SHP77 treated with DMSO at 0.1 percent for 48 hours (cell line): ENCODE data around the gene CACNA1G.

Source experiments
- DNase-seq: peaks from one replicate; lab custom pipeline; 2025; lab: John Stamatoyannopoulos, UW

CACNA1G gene

GRCh38 chr17:50588391-50589049 is 28.0 kb downstream of the CACNA1G start:
- DNase-seq, result no peak

- no peak for DNase-seq
These were observed 28.7 kb downstream of the CACNA1G start for GRCh38 chr17:50589095-50589705.

GRCh38 chr17:50590946-50591737 is 30.6 kb downstream of the CACNA1G start:
- no peak for DNase-seq

GRCh38 chr17:50593321-50593720 is 32.8 kb downstream of the CACNA1G start:
- DNase-seq, result peak; percentile 59

- no peak for DNase-seq
These were observed 33.8 kb downstream of the CACNA1G start for GRCh38 chr17:50594128-50594823.

GRCh38 chr17:50594892-50595291 is 34.4 kb downstream of the CACNA1G start:
- DNase-seq, result no peak

GRCh38 chr17:50596191-50597037 is 35.9 kb downstream of the CACNA1G start:
- no peak for DNase-seq

- no peak for DNase-seq
These were observed 38.0 kb downstream of the CACNA1G start for GRCh38 chr17:50598487-50598886.

- no peak for DNase-seq
These were observed 39.1 kb downstream of the CACNA1G start for GRCh38 chr17:50599606-50600005.

- DNase-seq, result no peak
These were observed 41.4 kb downstream of the CACNA1G start for GRCh38 chr17:50601823-50602375.

GRCh38 chr17:50602836-50603235 is 42.3 kb downstream of the CACNA1G start:
- no peak for DNase-seq

- no peak for DNase-seq
These were observed 42.8 kb downstream of the CACNA1G start for GRCh38 chr17:50603340-50603739.

GRCh38 chr17:50604513-50604912 is 44.0 kb downstream of the CACNA1G start:
- no peak for DNase-seq

GRCh38 chr17:50605429-50605828 is 44.9 kb downstream of the CACNA1G start:
- DNase-seq, result no peak

GRCh38 chr17:50607522-50608175 is 47.1 kb downstream of the CACNA1G start:
- no peak for DNase-seq

- DNase-seq, result peak; percentile 41
These were observed 48.3 kb downstream of the CACNA1G start for GRCh38 chr17:50608700-50609379.

GRCh38 chr17:50609380-50610074 is 49.0 kb downstream of the CACNA1G start:
- peak; percentile 8 for DNase-seq

- DNase-seq, result no peak
These were observed 51.1 kb downstream of the CACNA1G start for GRCh38 chr17:50611634-50612033.

GRCh38 chr17:50612281-50612680 is 51.8 kb downstream of the CACNA1G start:
- no peak for DNase-seq
